ENCODE results near the gene CCN2.

CCN2 gene

DNA sequence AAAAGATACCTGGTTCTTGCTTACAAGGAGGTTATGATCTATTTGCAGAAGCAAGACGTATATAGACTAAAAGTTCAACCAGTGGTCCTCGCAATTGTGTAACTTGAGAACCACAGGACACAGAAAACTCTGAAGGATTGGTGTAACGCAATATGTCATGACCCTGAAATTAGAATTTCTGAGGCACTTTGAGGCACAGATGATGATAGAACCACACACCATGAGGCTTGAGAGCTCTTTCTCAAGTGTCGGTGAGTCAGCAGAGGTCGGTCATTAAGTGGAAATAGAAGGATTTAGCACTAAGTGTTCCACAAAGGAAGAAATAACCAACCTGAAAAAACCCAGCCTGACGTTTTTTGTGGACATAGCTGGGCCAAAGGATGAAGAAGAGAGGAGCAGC is 15.3 kb upstream of the CCN2 start:
- no peak for DNase-seq (ENCODE audit: low spot score)

DNA sequence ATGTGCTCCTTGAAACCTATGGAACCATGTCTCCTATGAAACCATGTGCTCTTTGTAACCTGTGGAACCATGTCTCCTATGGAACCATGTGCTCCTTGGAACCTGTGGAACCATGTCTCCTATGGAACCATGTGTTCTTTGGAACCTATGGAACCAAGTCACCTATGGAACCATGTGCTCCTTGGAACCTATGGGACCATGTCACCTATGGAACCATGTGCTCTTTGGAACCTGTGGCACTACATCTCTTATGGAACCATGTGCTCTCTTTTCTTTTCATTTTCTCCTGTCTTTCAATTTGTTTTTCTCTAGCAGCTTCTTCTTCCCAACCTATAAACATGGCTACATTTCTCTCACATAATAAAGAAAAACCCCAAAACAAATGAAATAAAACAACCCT is 11.9 kb upstream of the CCN2 start:
- no peak for DNase-seq (ENCODE audit: low spot score)

DNA sequence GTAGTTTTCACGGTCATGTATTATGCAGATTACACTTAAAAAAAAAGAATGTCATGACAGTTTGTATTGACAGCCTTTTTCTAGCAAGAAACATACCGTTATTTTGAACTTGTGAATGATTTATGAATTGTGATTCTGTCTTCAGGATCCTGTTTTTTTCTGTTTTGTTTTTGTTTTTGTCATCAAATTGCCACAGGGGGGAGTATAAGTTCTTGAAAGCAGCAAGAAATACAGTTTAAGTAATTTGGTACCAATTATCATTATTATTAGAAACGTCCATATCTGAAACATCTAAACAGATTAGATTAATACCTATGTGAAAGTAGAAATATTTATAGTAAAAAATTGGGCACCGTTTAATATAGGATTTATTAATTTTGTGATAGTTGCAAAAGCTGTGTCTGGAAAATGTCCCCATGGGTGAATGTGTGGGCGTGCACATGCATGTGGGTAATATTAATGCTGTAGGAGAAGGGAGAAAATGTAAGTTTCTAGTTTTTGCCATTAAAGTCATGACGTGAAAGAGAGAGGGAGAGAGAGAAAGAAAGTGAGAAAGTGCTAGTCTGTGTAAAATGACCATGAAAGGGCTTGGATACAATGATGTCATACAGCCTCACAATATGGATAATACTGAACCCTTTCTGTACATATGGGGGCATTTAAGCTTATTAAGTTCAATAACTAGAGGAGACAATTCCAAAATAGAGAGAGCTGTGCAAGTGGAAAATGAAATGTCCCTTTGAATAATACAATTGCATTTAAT is 9.4 kb upstream of the CCN2 start:
- DNase-seq (ENCODE audit: low spot score) = no peak

DNA sequence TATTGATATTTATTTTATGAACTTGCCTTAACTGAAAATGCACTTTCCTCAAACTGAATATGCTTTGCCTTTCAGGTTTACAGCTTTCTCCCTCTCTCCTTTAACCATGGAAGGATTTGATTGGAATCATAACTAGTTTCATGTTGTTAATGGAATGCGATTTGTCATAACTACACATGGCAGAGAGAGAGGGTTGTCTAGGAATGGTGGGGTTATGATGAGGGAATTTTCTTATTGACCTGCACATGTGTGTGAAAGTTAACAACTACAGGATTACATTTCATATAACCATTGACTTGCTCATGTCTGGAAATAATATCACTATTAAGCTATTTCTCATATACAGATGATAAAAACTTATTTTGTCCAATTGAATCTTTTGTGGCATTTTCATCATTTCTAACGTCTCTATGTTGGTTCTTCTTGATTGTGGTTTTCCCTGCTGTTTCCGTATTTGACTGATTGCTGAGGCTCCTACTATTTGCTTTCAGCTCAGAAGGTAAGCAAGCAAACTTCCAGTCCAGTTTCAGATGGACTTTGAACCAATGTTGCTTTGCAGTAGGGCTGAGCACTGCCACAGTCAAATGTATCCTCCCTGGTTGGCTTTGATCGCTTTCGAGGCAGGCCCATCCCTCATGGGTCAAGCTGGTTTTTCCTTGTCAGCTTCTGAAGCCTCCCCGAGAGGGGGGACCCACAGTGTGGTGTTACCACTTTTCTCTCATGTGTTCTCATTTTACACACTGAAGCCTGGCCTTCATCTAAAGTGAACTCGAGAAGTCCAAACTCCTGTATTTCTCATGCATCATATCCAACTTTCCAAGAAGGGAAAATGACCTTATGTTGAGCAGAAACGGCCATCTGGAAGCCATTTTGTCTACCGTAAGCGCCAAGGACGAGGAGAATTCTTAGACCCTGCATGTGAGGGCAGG is 7.6 kb upstream of the CCN2 start:
- DNase-seq (ENCODE audit: low spot score) = no peak

DNA sequence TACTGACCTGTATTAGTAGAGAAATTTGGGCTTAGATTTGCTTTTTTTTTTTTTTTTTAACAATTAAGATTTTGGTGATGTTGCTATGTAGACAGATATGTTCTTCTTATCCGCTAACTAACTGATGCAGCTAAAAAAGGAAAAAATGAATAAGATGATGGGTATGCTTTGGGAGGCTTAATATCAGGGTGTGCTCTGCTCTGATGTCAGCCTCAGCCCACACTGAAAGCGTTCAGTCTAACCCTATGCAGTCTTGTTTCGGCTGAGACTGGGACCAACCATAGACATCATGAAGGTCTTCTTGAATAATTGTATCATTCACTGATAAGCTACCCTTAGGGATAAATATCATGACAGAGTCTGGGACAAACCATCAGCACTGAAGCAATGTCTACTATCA is 6.9 kb upstream of the CCN2 start:
- no peak for DNase-seq (ENCODE audit: low spot score)

DNA sequence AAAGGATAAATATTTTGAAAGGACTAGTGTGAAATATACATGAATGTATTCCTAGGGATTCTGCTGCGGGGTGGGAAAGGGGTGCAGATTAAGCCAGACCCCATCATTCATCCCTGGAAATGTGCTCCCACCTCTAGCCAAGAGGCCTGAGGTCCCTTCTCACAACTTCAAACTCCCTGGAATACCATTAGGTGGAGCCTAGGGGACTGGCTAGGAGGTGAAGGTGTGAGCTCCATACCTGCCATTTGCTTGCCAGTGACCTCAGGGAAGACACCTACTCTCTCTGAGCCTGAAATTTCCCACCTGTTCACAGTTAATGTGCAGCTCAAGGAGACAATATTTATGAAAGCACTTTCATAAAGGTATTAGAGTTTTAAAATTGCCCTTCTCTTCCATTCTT is 4.7 kb upstream of the CCN2 start:
- DNase-seq (ENCODE audit: low spot score) = no peak

DNA sequence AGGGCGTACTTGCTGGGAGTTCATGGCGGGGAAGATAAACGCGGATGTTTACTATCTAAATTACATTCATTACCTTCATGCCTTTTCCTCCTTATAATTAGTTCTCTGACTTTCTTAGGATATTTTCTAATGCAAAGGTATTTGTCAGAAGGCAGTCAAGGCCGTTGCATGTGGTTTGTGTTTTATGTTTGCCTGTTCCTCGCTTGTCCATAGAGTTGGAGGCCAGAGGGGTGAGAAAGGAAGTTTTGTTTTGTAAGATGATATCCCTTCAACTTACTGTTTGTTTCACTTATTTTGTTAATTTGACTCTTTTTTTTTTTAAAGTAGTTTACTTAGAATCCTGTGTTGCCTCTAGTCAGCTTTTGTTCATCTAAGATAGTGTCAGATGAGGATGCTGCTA is 4.0 kb upstream of the CCN2 start:
- DNase-seq (ENCODE audit: low spot score) = no peak

DNA sequence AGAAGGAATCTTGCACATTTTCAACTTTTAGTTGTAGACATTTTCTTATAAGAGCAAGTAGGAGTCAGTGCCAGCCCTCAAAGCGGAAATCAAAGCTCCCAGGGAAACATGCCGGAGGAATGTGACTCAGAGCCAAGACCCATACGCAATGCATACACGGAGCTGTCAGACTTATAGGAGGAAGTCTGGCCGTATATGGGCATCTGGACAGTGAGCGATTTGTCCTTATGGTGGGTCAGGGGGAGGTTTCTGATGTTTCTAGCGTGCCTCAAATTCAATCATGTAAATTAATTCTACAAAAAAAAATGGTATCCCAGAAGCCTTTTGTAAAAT is 3.6 kb upstream of the CCN2 start:
- DNase-seq (ENCODE audit: low spot score) = no peak

DNA sequence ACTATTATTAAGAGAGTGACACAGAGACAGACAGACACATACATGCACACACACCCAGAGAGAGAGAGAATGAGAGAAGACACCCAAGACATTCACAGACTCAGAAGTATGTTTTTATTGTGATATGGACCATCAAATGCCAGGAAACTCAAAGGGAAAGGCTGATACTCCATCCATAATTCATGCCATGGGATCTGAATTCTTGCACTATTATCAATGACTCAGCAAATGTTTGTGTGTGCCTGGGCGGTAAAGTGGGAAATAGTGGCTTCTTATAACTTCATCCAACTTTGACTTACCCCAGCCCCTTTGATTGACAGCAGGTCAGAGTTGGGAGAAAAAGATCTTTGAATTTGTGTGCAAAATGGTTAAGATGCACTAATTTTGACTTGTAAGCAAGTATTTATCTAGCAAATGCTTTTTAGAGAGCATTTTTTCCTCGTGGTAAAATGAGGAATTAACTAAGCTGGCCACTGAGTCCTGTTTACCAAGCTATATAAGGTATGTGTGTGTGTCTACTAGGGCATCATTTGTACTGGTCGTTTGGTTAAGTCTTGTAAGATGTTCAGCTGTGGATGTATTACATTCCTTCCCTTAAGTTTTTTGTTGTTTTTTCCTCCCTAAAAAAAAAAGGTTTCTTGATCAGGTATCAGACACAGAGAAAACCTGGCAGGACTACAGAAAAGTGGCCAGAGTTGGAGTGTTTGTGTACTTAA is 3.0 kb upstream of the CCN2 start:
- no peak for DNase-seq (ENCODE audit: low spot score)

DNA sequence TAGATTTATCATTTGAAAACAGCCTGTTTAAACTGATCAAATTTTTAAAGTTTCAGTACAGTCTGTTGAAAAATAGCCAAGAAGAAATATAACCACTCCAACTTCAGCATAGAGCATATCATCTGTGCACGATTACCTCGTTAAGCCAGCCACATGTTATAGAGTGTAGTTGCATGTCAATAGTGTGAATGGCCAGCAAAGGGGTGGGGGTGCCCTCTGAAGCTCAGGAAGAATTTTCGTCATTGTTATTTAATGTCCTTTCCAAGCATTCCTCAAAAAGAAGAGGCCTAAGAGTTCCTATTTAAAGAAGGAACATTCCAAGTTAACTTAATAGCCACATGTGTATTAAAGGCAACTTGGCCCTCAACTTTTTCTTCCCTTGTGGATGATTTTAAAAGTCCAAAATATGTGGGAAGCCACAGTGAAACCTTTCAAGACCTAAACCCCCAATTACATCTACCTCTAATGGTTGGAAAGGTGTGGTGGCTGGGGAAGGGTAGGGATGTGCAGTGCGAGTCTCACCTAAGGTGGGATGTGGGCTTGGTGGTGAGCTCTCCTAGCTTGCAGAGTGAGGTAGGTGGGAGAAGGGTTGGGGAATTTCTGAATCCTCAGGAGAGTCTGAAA is 1.8 kb upstream of the CCN2 start:
- no peak for DNase-seq (ENCODE audit: low spot score)

DNA sequence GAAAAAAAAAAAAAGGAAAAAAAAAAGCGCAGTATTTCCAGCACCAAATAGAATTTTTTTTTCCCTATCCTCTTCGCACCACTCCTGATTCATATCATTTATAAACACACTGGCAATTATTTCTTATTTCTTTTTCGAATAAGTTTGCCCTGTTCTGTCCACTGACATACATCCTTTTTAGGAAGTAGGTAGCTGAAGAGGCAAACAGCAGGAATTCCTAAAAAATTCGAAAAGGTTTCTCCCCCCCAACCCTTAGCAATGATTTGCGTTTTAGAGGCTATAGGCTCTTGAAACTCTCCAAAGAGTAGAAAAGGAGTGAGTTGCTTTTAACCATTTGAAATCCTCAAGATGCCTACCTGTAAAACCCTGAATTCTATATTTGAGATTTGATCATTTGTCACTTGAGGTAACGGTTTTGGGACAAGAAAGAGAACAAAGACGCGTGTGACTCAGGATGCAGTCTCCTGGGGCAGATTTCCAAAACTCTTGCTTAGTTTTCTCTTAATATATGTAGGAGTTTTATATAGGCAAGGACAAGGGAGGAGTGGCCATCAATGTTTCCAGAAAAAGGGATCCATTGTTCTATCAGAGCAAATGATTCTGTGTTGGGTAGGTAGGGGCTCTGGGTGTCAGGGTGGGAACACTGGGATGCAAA is 531 bp upstream of the CCN2 start:
- no peak for DNase-seq (ENCODE audit: low spot score)

DNA sequence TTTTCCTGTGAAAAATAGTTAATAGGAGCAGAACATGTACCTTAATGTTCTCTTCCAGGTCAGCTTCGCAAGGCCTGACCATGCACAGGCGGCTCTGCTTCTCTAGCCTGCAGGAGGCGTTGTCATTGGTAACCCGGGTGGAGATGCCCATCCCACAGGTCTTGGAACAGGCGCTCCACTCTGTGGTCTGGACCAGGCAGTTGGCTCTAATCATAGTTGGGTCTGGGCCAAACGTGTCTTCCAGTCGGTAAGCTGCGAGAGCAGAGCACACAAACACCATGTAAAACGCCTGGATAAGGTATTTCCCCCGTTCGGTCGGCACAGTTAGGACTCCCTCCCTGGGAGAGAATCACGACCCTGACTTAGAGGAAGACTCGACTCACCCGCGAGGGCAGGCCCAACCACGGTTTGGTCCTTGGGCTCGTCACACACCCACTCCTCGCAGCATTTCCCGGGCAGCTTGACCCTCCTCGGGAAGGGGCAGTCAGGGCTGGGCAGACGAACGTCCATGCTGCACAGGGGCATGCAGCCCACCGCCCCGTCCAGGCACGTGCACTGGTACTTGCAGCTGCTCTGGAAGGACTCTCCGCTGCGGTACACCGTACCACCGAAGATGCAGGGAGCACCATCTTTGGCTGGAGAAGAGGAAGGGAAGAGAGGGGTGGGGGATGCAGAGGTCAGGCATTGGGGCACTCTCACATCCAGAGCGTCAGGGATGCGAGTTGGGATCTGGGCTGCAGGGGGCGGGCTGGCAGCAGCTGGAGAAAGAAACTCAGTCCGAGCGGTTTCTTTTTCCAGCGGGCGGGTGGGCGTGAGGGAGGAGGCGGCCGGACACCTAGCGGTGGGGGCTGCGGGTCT is 1.0 kb downstream of the CCN2 start:
- peak; percentile 51 for DNase-seq (ENCODE audit: low spot score)

DNA sequence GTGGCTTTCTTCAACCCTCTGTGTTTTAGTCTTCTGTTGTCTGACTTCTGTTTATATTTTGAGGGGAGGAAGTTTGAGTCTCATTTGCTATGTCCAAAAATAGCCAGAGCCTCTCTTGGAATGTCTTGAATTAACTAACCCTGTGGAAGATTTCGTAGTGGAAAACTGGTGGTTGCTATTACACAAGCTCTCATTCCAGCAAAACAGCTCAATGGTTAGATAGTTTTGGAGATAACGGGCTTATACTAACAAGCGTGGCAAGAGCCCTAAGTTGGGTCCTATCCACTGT is 1.6 kb downstream of the CCN2 start:
- no peak for DNase-seq (ENCODE audit: low spot score)

DNA sequence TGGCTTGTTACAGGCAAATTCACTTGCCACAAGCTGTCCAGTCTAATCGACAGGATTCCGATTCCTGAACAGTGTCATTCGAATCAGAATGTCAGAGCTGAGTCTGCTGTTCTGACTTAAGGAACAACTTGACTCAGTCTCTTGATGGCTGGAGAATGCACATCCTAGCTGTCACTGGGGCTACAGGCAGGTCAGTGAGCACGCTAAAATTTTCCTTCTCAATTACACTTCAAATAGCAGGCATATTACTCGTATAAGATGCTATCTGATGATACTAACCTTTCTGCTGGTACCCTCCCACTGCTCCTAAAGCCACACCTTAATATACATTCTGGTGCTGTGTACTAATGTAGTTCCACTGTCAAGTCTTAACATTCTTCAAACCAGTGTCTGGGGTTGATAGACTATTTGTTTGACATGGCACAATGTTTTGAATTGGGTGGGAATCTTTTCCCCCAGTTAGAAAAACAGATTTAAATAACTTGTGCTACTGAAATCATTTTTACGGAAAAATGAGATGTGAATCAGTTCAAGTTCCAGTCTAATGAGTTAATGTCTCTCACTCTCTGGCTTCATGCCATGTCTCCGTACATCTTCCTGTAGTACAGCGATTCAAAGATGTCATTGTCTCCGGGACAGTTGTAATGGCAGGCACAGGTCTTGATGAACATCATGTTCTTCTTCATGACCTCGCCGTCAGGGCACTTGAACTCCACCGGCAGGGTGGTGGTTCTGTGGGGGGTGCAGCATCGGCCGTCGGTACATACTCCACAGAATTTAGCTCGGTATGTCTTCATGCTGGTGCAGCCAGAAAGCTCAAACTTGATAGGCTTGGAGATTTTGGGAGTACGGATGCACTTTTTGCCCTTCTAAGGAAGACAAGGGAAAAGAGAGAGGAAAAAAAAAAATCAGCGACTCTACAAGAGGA is 2.2 kb downstream of the CCN2 start:
- DNase-seq (ENCODE audit: low spot score) = no peak

DNA sequence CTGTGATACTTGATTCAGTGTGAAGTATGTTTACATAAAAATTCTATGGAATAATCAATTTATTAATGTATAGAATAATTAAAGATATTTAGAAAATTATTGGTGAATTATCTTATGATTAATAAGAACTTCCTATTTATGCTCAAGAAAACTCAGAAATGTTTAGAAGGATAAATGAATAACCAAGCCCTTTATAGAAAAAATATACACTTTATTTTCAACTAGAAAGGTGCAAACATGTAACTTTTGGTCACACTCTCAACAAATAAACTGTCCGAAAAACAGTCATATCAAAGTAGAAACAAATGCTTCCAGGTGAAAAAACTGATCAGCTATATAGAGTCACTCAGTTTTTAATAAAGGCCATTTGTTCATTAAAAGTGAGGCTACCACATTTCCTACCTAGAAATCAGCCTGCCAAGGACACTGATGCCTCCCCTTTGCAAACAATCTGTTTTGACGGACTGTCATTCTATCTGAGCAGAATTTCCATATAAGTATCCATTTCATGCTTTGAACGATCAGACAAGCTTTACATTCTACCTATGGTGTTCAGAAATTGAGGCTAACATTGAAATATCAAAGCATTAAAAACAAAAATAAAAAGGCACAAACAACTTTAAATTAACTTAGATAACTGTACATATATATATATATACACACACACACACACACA is 3.0 kb downstream of the CCN2 start:
- DNase-seq (ENCODE audit: low spot score) = no peak

DNA sequence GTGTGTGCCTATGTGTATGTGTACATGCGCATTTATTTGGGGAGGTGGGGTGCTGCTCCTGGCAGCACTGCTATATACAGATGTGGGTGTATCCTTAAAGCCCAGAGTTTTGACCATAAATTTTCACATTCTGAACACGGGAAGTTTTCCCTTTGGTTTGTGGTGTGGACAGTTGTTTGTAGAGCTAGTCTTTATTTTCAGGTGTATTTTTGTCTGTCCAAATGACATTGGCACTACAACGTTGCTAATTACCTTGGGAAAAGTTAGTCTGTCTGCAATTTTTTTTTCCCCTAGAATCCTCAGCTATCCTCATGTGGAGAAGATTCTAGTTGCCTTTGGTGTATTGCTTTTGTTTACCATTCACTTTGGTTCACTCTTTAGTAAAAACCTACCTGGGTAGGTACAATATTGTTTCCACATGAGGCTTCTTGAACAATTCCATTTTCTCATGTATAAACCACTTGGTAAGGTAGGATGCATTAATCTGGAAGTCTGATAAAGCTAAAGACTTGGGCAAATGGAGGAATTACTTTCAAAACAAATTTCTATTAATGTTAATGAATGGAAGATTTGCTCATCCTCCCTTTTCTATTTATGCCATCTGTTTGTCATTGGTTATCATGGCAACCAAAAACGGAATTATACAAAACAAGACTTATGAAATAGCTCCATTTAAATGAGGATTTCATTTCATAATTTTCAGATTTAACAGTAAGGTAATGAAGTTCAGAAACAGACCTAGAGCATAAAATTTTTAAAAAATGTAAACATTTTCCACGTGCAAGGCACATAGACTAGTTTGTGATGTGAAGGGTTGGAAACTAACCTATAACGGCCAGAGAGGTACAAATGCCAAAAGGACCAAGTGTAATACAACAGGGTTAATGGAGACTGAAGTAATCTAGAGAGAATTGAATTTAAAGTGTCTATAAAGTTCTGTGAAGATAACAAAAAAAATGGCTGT is 3.9 kb downstream of the CCN2 start:
- no peak for DNase-seq (ENCODE audit: low spot score)

DNA sequence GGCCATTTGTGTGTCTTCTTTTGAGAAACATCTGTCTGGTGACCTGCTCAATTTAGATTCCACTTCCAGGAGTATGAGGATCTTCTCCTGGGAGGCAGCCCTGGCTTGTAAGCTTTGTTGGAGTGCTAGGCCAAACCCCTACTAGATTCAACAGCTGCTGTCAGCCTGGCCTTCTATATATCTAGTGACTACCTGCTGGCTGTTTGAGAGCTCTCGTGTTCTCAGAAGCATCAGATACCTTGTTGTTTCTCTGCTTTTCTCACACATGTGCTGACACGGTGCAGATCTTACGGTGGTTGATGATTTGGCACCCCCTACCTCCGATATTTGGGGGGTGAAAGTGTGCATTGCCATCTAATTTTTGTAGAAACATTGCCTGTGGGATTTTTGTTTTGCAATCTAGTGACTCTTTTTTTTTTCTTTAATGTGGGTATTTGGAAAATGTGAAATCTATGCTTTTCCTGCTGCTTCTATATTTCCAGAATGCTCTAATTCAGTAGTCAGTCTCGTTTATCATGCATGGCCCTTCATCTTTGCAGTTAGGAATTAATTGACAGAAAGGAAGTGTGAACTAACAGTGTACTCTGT is 4.7 kb downstream of the CCN2 start:
- DNase-seq (ENCODE audit: low spot score) = no peak

DNA sequence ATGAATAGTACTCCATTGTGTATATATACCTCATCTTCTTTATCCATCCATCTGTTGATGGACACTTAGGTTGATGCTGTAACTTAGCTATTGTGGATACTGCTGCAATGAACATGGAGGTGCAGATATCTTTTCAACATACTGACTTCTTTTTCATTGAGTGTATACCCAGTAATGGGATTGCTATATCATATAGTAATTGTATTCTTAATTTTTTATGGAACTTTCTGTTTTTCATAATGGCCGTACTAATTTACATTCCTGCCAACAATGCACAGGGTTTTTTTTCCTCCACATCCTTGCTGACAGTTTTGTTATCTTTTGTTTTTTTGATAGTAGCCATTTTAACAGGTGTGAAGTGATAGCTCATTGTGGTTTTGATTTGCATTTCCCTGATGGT is 5.2 kb downstream of the CCN2 start:
- DNase-seq (ENCODE audit: low spot score) = no peak

All from SW480 (cell line).